Endothelial cell of umbilical vein (primary cell): Measurements from ENCODE around the gene NEO1. TPM values are rescaled to one million over a fixed set of nuclear protein-coding genes. Genes with fewer than 3 reads are reported as not detected.

Experiments
- Bru-seq: library from RNA; stranded (reverse); fragments of 400-500 nt; gene quantifications from one replicate; lab custom pipeline; 2021; lab: Mats Ljungman, UMichigan
- BruChase-seq, 2 experiments: library from RNA; stranded (reverse); fragments of 400-500 nt; gene quantifications; one replicate each; lab custom pipeline; 2021; lab: Mats Ljungman, UMichigan
- BruUV-seq: library from RNA; stranded (reverse); fragments of 400-500 nt; replicated peaks from 2 replicates; lab custom pipeline; 2021; lab: Mats Ljungman, UMichigan
- CTCF ChIA-PET: fragments of 300-600, 350-600 bp; sonication (Branson Sonifier 250); formaldehyde crosslinking; loops from one replicate; lab custom pipeline; 2021; ENCODE audit warnings: antibody characterized with exemption, inconsistent platforms; lab: Charles Lee
- POLR2A ChIA-PET: fragments of 300-600, 350-600 bp; sonication (Branson Sonifier 250); formaldehyde crosslinking; loops from one replicate; lab custom pipeline; 2021; ENCODE audit warnings: antibody characterized with exemption, inconsistent platforms; lab: Charles Lee
- DNase-seq: peaks from one replicate; pipeline ENCODE4 v3.0.0-alpha.2; 2011; ENCODE audit warnings: low read depth, low spot score
- FAIRE-seq: peaks from 2 replicates; lab custom pipeline; 2011; peaks lifted over from hg19 to GRCh38; lab: Jason Lieb, UNC
- H2AFZ ChIP-seq: 2 replicates; pipeline ENCODE4 v1.6.0; 2012; ENCODE audit warnings: low read depth, low read length, control low read depth, inconsistent platforms
- H3K27ac ChIP-seq: 2 replicates; pipeline ENCODE4 v1.5.1; 2011; ENCODE audit warnings: low read depth, mild to moderate bottlenecking, control low read depth, low read length, moderate library complexity; ENCODE audit not compliant: insufficient read depth
- H3K27me3 ChIP-seq, 2 experiments: 2 replicates each; pipeline versions ENCODE4 v1.6.0 to v1.6.1; 2011; ENCODE audit warnings: low read length in 2 of 2, mixed read lengths in 1 of 2; ENCODE audit not compliant: control insufficient read depth in 2 of 2, insufficient read depth in 2 of 2
- H3K36me3 ChIP-seq, 2 experiments: 2 replicates in 1 of 2; 3 replicates in 1 of 2; pipeline ENCODE4 v1.5.1; 2011; ENCODE audit warnings: low read length in 2 of 2, mild to moderate bottlenecking in 1 of 2, moderate library complexity in 1 of 2; ENCODE audit not compliant: control insufficient read depth in 2 of 2, insufficient read depth in 2 of 2; ENCODE audit errors: extremely low read depth in 1 of 2
- H3K4me1 ChIP-seq: 3 replicates; pipeline ENCODE4 v1.5.1; 2011; ENCODE audit warnings: mild to moderate bottlenecking, low read length; ENCODE audit not compliant: control insufficient read depth, insufficient read depth; ENCODE audit errors: extremely low read depth
- H3K4me2 ChIP-seq: 2 replicates; pipeline ENCODE4 v1.6.1; 2011; ENCODE audit warnings: low read length, control low read depth, mixed read lengths; ENCODE audit not compliant: insufficient read depth
- H3K4me3 ChIP-seq, 3 experiments: fragments of 200-600 bp in 1 of 3; sonication (generic), shearing (Covaris generic) in 1 of 3; replicated peaks in 1 of 3; 2 replicates each; pipeline ENCODE4 v1.5.1; 2011 to 2016; ENCODE audit warnings: control low read depth in 3 of 3, low read length in 3 of 3, mild to moderate bottlenecking in 2 of 3, inconsistent platforms in 1 of 3, low read depth in 1 of 3, moderate library complexity in 1 of 3; ENCODE audit not compliant: insufficient read depth in 1 of 3
- H3K79me2 ChIP-seq: 2 replicates; pipeline ENCODE4 v1.6.0; 2012; ENCODE audit warnings: low read length, inconsistent platforms; ENCODE audit not compliant: control insufficient read depth, insufficient read depth
- H3K9ac ChIP-seq: replicated peaks from 2 replicates; pipeline ENCODE3; 2011; ENCODE audit warnings: low read length, control low read depth; ENCODE audit not compliant: insufficient read depth; ENCODE audit errors: extremely low read depth
- H3K9me1 ChIP-seq: replicated peaks from 3 replicates; pipeline ENCODE4 v1.6.0; 2011; ENCODE audit warnings: mild to moderate bottlenecking, low read length; ENCODE audit not compliant: control insufficient read depth, insufficient read depth; ENCODE audit errors: extremely low read depth
- H3K9me3 ChIP-seq: replicated peaks from 2 replicates; pipeline ENCODE4 v1.5.1; 2012; ENCODE audit warnings: low read length, inconsistent platforms; ENCODE audit not compliant: control insufficient read depth, insufficient read depth
- H4K20me1 ChIP-seq: replicated peaks from 2 replicates; pipeline ENCODE3; 2011; ENCODE audit warnings: mild to moderate bottlenecking, low read length; ENCODE audit not compliant: control insufficient read depth, insufficient read depth; ENCODE audit errors: extremely low read depth
- EZH2 ChIP-seq: IDR thresholded peaks from 2 replicates; pipeline ENCODE4 v1.6.1; 2012; ENCODE audit warnings: borderline replicate concordance, low read depth, mild to moderate bottlenecking, moderate library complexity, low read length, inconsistent platforms; ENCODE audit not compliant: severe bottlenecking
- MAX ChIP-seq: IDR thresholded peaks from 2 replicates; pipeline ENCODE4 v1.6.1; 2011; ENCODE audit not compliant: insufficient read depth, insufficient read length
- dilution Hi-C: fragments of 300-500 bp; cut with MboI; formaldehyde crosslinking; loops from one replicate; pipeline ENCODE4 v1.15.0; 2019; ENCODE audit warnings: low sequenced_read_pairs; ENCODE audit not compliant: extremely low pct_ligation_motif_present
- intact Hi-C: fragments of 100-400 bp; cut with micrococcal nuclease; formaldehyde crosslinking; loops from one replicate; pipeline ENCODE4 v1.10.0; 2022
- long read RNA-seq: library from polyadenylated mRNA; stranded (forward); transcript quantifications from one replicate; pipeline ENCODE4 v2.0.0, GENCODE V29; 2021
- polyA minus RNA-seq, 3 experiments: library from RNA; depleted of rRNA, polyadenylated mRNA; stranded (reverse); fragments of >200 nt; gene quantifications; 1 replicate in 1 of 3; 2 replicates in 2 of 3; pipeline ENCODE4 v1.2.3, GENCODE V29; 2011
- polyA plus RNA-seq, 4 experiments: library from polyadenylated mRNA; depleted of rRNA in 3 of 4; stranded (reverse) in 3 of 4; unstranded in 1 of 4; fragments of >200 nt; gene quantifications; 2 replicates each; pipeline versions ENCODE4 v1.2.1 to v1.2.3, GENCODE V29; 2011 to 2012; ENCODE audit warnings: missing spikeins in 1 of 4
- total RNA-seq: library from RNA; stranded (reverse); gene quantifications from 2 replicates; pipeline ENCODE4 v1.2.3, GENCODE V29; 2021

NEO1 gene, protein sequence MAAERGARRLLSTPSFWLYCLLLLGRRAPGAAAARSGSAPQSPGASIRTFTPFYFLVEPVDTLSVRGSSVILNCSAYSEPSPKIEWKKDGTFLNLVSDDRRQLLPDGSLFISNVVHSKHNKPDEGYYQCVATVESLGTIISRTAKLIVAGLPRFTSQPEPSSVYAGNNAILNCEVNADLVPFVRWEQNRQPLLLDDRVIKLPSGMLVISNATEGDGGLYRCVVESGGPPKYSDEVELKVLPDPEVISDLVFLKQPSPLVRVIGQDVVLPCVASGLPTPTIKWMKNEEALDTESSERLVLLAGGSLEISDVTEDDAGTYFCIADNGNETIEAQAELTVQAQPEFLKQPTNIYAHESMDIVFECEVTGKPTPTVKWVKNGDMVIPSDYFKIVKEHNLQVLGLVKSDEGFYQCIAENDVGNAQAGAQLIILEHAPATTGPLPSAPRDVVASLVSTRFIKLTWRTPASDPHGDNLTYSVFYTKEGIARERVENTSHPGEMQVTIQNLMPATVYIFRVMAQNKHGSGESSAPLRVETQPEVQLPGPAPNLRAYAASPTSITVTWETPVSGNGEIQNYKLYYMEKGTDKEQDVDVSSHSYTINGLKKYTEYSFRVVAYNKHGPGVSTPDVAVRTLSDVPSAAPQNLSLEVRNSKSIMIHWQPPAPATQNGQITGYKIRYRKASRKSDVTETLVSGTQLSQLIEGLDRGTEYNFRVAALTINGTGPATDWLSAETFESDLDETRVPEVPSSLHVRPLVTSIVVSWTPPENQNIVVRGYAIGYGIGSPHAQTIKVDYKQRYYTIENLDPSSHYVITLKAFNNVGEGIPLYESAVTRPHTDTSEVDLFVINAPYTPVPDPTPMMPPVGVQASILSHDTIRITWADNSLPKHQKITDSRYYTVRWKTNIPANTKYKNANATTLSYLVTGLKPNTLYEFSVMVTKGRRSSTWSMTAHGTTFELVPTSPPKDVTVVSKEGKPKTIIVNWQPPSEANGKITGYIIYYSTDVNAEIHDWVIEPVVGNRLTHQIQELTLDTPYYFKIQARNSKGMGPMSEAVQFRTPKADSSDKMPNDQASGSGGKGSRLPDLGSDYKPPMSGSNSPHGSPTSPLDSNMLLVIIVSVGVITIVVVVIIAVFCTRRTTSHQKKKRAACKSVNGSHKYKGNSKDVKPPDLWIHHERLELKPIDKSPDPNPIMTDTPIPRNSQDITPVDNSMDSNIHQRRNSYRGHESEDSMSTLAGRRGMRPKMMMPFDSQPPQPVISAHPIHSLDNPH (N-terminal part only)
- total RNA-seq, result 0.35 TPM in 2 replicates
- 0.12 and 0.29 TPM in 2 replicates for polyA plus RNA-seq
- 0.10 and 0.27 TPM in 2 replicates for polyA plus RNA-seq (2011; cell fraction: cytosol; rRNA removed)
- 0.11 and 0.14 TPM in 2 replicates for polyA plus RNA-seq (2011; cell fraction: nucleus; rRNA removed)
- 0.12 TPM in 1 of 2 replicates, not detected in the other for polyA plus RNA-seq (2012)
- 0.10 and 0.57 TPM in 2 replicates for polyA minus RNA-seq
- polyA minus RNA-seq (2011; cell fraction: cytosol; rRNA and poly(A)+ RNA removed), result 9.5 TPM
- 0.24 and 0.53 TPM in 2 replicates for polyA minus RNA-seq (2011; cell fraction: nucleus; rRNA and poly(A)+ RNA removed)
- percentile 13 among the genes with signal in this experiment for Bru-seq, nascent RNA
- BruChase-seq, experiment 1, labeled RNA remaining after a 6-hour chase, result percentile 8 among the genes with signal in this experiment
- BruChase-seq, experiment 2, labeled RNA remaining after a 2-hour chase, result percentile 8 among the genes with signal in this experiment
- long read RNA-seq, result 0 reads

- TF ChIP-seq EZH2 (peak; percentile 56), MAX (no peak)
- POLR2A ChIA-PET, result no interaction called here
Measured at GRCh38 chr15:73051807-73052652, at the start of gene NEO1. Gene NEO1 (plus strand): TSS chr15:73052463. CDS start chr15:73052676, 213 bp downstream.

More at GRCh38 chr15:73051807-73052652, at the start of gene NEO1:
- no peaks in the 10 kb centered on the region for H3K9me3 ChIP-seq
- no peaks in the 10 kb centered on the region for H4K20me1 ChIP-seq
- no peak within 1 kb of the TSS for H3K9ac ChIP-seq
- CTCF ChIA-PET, result interaction anchor here (0.8 kb wide), 1 partner anchor 11 kb away, joined by 3 read pairs; no protein-coding TSS in a partner anchor
- H3K36me3 ChIP-seq, result no peaks in the 10 kb centered on the region
- dilution Hi-C loops, result no loop called here
- H3K27ac ChIP-seq, result no peak within 1 kb of the TSS
- H3K79me2 ChIP-seq, result no peaks in the 10 kb centered on the region
- H2AFZ ChIP-seq, result peak within 1 kb of the TSS; percentile 82
- no peak for FAIRE-seq
- peak; percentile 25 for DNase-seq
- no TSS peak for BruUV-seq
- no peaks in the 10 kb centered on the region for H3K9me1 ChIP-seq
- H3K4me3 ChIP-seq, result peak within 1 kb of the TSS; percentile 29 to 48 (median 36)
- intact Hi-C loops, result loop anchor here (1.0 kb wide), 1 partner anchor 27 kb away; no protein-coding TSS in a partner anchor
- H3K4me2 ChIP-seq, result peak within 1 kb of the TSS; percentile 76
- peaks cover 61 to 87% of the 10 kb centered on the region in 2 experiments for H3K27me3 ChIP-seq
- peaks cover 8% of the 10 kb centered on the region for H3K4me1 ChIP-seq
